Gastroesophageal sphincter (tissue), 3 donors: ENCODE results near the gene RTN4RL1.

Experiments
- CTCF ChIP-seq, 4 experiments: fragments of 200-600 bp in 2 of 4; fragments of 450-650 bp in 2 of 4; sonication (generic) in 1 of 4; IDR thresholded peaks; one replicate each; pipeline ENCODE4 v1.5.1; 2017 to 2019; ENCODE audit warnings: antibody characterized with exemption in 4 of 4, mild to moderate bottlenecking in 2 of 4, moderate library complexity in 2 of 4
- POLR2A ChIP-seq, 2 donors: fragments of 450-650 bp; IDR thresholded peaks; one replicate each; pipeline ENCODE4 v1.6.1; 2017; ENCODE audit warnings: antibody characterized with exemption in 2 of 2, mild to moderate bottlenecking in 2 of 2, moderate library complexity in 1 of 2

- TF ChIP-seq CTCF (IDR thresholded peaks at IDR 0.05) (no peak), POLR2A (IDR thresholded peaks at IDR 0.05) (no peak)
Observed at GRCh38 chr17:1997927-1998742, 27.0 kb downstream of the RTN4RL1 start.
